AG04449 (cell line): ENCODE data around the gene ABCG1.

ENCODE experiments used
- CTCF ChIA-PET: fragments of 350-600 bp; formaldehyde crosslinking; extraction: SDS; loops from one replicate; lab custom pipeline; 2021; ENCODE audit warnings: antibody characterized with exemption; lab: Yijun Ruan, JAX
- POLR2A ChIA-PET: fragments of 400-600, 350-600 bp; formaldehyde crosslinking; extraction: SDS; loops from one replicate; lab custom pipeline; 2020; ENCODE audit warnings: antibody characterized with exemption, inconsistent platforms; lab: Yijun Ruan, JAX
- DNase-seq: peaks from one replicate; pipeline ENCODE4 v3.0.0-alpha.2; 2010; ENCODE audit warnings: low read depth, low spot score
- H3K4me3 ChIP-seq: 2 replicates; pipeline ENCODE4 v1.5.1; 2011; ENCODE audit warnings: low read depth, mild to moderate bottlenecking, control low read depth, low read length
- CTCF ChIP-seq: IDR thresholded peaks from one replicate; pipeline ENCODE4 v1.5.1; 2011; ENCODE audit warnings: mild to moderate bottlenecking, moderate library complexity, low read length, control low read depth, inconsistent platforms; ENCODE audit not compliant: insufficient read depth; ENCODE audit errors: missing control alignments

The ABCG1 gene

GRCh38 chr21:42304556-42305454 lies 85.9 kb downstream of the ABCG1 start:
- no peak for TF ChIP-seq CTCF
- no peak overlapping the region for H3K4me3 ChIP-seq
- POLR2A ChIA-PET = no interaction called here
- CTCF ChIA-PET = no interaction called here
- DNase-seq = no peak

- no peak for TF ChIP-seq CTCF
- no peak overlapping the region for H3K4me3 ChIP-seq
- no peak for DNase-seq
- ChIA-PET POLR2A (no interaction called here), CTCF (no interaction called here)
Observed at GRCh38 chr21:42305707-42306147, 86.8 kb downstream of the ABCG1 start.

GRCh38 chr21:42306366-42307035 lies 87.6 kb downstream of the ABCG1 start:
- no peak for TF ChIP-seq CTCF
- no peak overlapping the region for H3K4me3 ChIP-seq
- ChIA-PET CTCF (no interaction called here), POLR2A (no interaction called here)
- DNase-seq = no peak

GRCh38 chr21:42307106-42307505 lies 88.2 kb downstream of the ABCG1 start:
- no peak for DNase-seq
- CTCF ChIA-PET = no interaction called here
- no peak for TF ChIP-seq CTCF
- POLR2A ChIA-PET = interaction anchor here (0.5 kb wide), 1 partner anchor 20 kb away, joined by 3 read pairs; no protein-coding TSS in a partner anchor
- no peak overlapping the region for H3K4me3 ChIP-seq

GRCh38 chr21:42308161-42308913 lies 89.4 kb downstream of the ABCG1 start:
- CTCF ChIA-PET = interaction anchor here (1.7 kb wide), 1 partner anchor 7 kb away, joined by 5 read pairs; no protein-coding TSS in a partner anchor
- H3K4me3 ChIP-seq = no peak overlapping the region
- POLR2A ChIA-PET = no interaction called here
- no peak for TF ChIP-seq CTCF
- no peak for DNase-seq
